NCI-H526 treated with DMSO at 0.1 percent for 48 hours (cell line): Measurements from ENCODE around the gene GGNBP2.

Experiments
- DNase-seq: peaks from one replicate; lab custom pipeline; 2025; lab: John Stamatoyannopoulos, UW

Gene GGNBP2

GRCh38 chr17:36575028-36575427 is 30.3 kb downstream of the GGNBP2 start:
- no peak for DNase-seq

GRCh38 chr17:36576793-36577192 is 32.1 kb downstream of the GGNBP2 start:
- no peak for DNase-seq

GRCh38 chr17:36578671-36579070 is 34.0 kb downstream of the GGNBP2 start:
- DNase-seq: no peak

GRCh38 chr17:36583787-36584186 is 39.1 kb downstream of the GGNBP2 start:
- no peak for DNase-seq

- DNase-seq: no peak
These were observed 41.4 kb downstream of the GGNBP2 start for GRCh38 chr17:36586138-36586537.

- DNase-seq: no peak
These were observed 45.4 kb downstream of the GGNBP2 start for GRCh38 chr17:36590082-36590481.

GRCh38 chr17:36591434-36592315 is 47.0 kb downstream of the GGNBP2 start, which contains the start of gene DHRS11:
Gene DHRS11 (plus strand): TSS chr17:36591879. CDS start chr17:36592010, 131 bp downstream.
- peak; percentile 39 for DNase-seq

GRCh38 chr17:36592316-36592715 is 47.6 kb downstream of the GGNBP2 start:
- peak; percentile 3 for DNase-seq

- DNase-seq: no peak
These were observed 48.1 kb downstream of the GGNBP2 start for GRCh38 chr17:36592716-36593321.

GRCh38 chr17:36593656-36594316 is 49.1 kb downstream of the GGNBP2 start:
- no peak for DNase-seq

- no peak for DNase-seq
These were observed 50.1 kb downstream of the GGNBP2 start for GRCh38 chr17:36594626-36595401.

- no peak for DNase-seq
These were observed 52.5 kb downstream of the GGNBP2 start for GRCh38 chr17:36597226-36597625.

- DNase-seq: no peak
These were observed 53.4 kb downstream of the GGNBP2 start for GRCh38 chr17:36597866-36598777.

- no peak for DNase-seq
These were observed 54.3 kb downstream of the GGNBP2 start for GRCh38 chr17:36598951-36599401.

GRCh38 chr17:36599546-36600250 is 55.0 kb downstream of the GGNBP2 start:
- no peak for DNase-seq

- DNase-seq: no peak
These were observed 55.7 kb downstream of the GGNBP2 start for GRCh38 chr17:36600465-36600864.

GRCh38 chr17:36600936-36601302 is 56.2 kb downstream of the GGNBP2 start:
- DNase-seq: no peak

GRCh38 chr17:36601303-36602029 is 56.7 kb downstream of the GGNBP2 start, which contains the start of gene MRM1:
Gene MRM1 (plus strand): TSS chr17:36601583. CDS start chr17:36601811, 228 bp downstream.
- DNase-seq: peak; percentile 69

- peak; percentile 29 for DNase-seq
These were observed 57.5 kb downstream of the GGNBP2 start for GRCh38 chr17:36602030-36602748.
